K562 treated with DMSO at 1 percent for 4 hours (cell line): Measurements from ENCODE around the gene LMX1B. TPM values are rescaled to one million over a fixed set of nuclear protein-coding genes. Genes with fewer than 3 reads are reported as not detected.

Experiments
- total RNA-seq: library from RNA; unstranded; fragments of 300-600 nt; gene quantifications from 2 replicates; pipeline ENCODE4 v1.2.3, GENCODE V29; 2022; ENCODE audit not compliant: insufficient read depth

LMX1B gene
- not detected in 2 replicates for total RNA-seq

GRCh38 chr9:126613651-126614050 lies at the start of gene LMX1B:
LMX1B (plus strand) TSS chr9:126613928; CDS start chr9:126614450, 522 bp downstream.

Other genes with a start within 250 kb of the LMX1B start
- 5.0 and 6.5 TPM in 2 replicates for gene ZBTB43, start 191.1 kb downstream of the LMX1B start, total RNA-seq
- gene ZBTB34, start 246.7 kb downstream of the LMX1B start, total RNA-seq, result 7.9 and 10.4 TPM in 2 replicates